IPS-20b (cell line): ENCODE data around the gene MET.

Experiments used
- H3K27ac ChIP-seq: one replicate; pipeline ENCODE4 v1.5.1; 2013; ENCODE audit warnings: low read length
- H3K27me3 ChIP-seq: 2 replicates; pipeline ENCODE4 v1.6.1; 2013; ENCODE audit warnings: mild to moderate bottlenecking, low read length, inconsistent platforms; ENCODE audit not compliant: insufficient read depth
- H3K36me3 ChIP-seq: 2 replicates; pipeline ENCODE4 v1.6.1; 2013; ENCODE audit warnings: low read depth, mild to moderate bottlenecking, inconsistent platforms, low read length, moderate library complexity; ENCODE audit not compliant: insufficient read depth
- H3K4me1 ChIP-seq: 2 replicates; pipeline ENCODE4 v1.6.1; 2013; ENCODE audit warnings: mild to moderate bottlenecking, control low read depth, inconsistent platforms, low read length, moderate library complexity; ENCODE audit not compliant: insufficient read depth
- H3K4me3 ChIP-seq: 2 replicates; pipeline ENCODE4 v1.5.1; 2013; ENCODE audit warnings: mild to moderate bottlenecking, low read length, inconsistent platforms
- H3K9ac ChIP-seq: 2 replicates; pipeline ENCODE4 v1.6.1; 2013; ENCODE audit warnings: low read depth, mild to moderate bottlenecking, inconsistent platforms, low read length, moderate library complexity
- H3K9me3 ChIP-seq: 2 replicates; pipeline ENCODE4 v1.6.1; 2013; ENCODE audit warnings: mild to moderate bottlenecking, low read depth, low read length, inconsistent platforms; ENCODE audit not compliant: insufficient read depth

MET gene

DNA sequence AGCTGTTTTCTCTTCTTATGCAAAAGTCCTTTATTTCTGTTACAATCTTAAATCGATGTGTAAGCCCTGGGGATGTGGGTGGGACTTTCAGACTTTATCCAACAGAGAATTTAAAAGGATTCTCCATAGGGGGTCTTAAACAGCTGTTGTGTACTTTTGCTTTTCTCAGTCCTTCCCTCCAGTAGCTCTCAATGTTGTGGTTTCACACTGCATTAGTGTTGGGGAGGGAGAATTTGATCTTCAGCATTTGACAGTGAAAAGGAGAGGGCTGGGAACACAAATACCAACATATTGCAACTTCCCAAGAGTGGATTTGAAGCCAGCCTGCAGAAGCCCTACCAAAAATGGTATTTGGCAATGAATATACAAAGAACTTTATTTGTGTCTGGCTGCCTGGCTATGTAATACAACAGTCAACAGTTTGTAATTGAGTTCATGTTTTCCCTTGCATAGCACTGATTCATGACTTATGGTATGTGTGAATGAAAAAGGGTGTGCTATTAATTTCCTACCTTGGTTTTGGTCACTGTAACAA lies 110.2 kb downstream of the MET start:
- no peak overlapping the region for H3K27ac ChIP-seq
- H3K9me3 ChIP-seq = no peaks in the 10 kb centered on the region
- H3K27me3 ChIP-seq = peaks cover 34% of the 10 kb centered on the region; the same call in 1 of the 2 replicates
- H3K4me3 ChIP-seq = peak overlapping the region; percentile 23
- H3K9ac ChIP-seq = no peak overlapping the region
- H3K4me1 ChIP-seq = peaks cover 32% of the 10 kb centered on the region
- H3K36me3 ChIP-seq = no peaks in the 10 kb centered on the region

DNA sequence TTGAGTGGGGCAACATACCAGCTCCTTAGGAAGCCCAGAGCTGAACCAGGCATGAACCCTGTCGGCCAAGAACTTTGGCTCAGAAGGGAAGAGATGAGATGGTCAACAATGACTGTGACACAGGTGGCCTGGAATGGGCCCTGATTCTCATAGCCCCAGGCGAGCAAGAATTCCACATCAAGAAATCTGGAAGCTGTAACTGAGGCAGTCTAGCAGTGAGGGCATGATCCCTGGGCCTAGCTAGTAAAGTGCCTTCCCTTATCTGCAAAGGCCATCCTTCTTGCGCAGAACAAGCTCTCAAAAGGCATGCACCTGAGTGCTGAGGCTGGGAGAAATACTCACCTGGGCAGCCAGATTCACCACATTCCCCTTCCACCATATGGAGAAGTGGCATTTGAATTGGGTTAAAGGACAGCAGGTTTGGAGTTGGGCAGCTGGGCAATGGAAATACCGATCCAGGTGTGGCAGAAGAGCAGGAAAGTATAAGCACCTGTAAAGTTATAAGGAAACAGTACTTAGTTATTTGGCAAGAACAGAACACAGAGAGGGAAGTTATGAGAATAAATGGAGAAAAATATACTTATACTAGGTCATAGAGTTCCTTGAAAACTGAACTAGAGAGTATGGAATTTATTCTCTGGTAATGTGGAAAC lies 111.8 kb downstream of the MET start:
- Histone ChIP-seq H3K9ac (no peak overlapping the region), H3K27me3 (peaks cover 25% of the 10 kb centered on the region; the same call in 1 of the 2 replicates), H3K27ac (no peak overlapping the region), H3K4me3 (no peak overlapping the region), H3K9me3 (no peaks in the 10 kb centered on the region), H3K4me1 (peaks cover 32% of the 10 kb centered on the region), H3K36me3 (no peaks in the 10 kb centered on the region)

DNA sequence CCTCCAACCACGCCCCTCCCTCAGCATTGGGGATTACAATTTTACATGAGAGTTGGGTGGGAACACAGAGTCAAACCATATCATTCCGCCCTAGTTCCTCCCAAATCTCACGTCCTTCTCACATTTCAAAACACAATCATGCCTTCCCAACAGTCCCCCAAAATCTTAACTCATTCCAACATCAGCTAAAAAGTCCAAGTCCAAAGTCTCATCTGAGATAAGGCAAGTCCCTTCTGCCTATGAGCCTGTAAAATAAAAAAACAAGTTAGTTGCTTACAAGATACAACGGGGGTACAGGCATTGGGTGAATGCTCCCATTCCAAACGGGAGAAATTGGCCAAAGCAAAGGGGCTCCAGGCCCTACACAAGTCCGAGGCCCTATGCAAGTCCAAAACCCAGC lies 112.7 kb downstream of the MET start:
- no peak overlapping the region for H3K4me3 ChIP-seq
- H3K9me3 ChIP-seq = no peaks in the 10 kb centered on the region
- H3K36me3 ChIP-seq = no peaks in the 10 kb centered on the region
- H3K4me1 ChIP-seq = peaks cover 32% of the 10 kb centered on the region
- no peak overlapping the region for H3K9ac ChIP-seq
- H3K27ac ChIP-seq = no peak overlapping the region
- peaks cover 18% of the 10 kb centered on the region; the same call in 1 of the 2 replicates for H3K27me3 ChIP-seq

DNA sequence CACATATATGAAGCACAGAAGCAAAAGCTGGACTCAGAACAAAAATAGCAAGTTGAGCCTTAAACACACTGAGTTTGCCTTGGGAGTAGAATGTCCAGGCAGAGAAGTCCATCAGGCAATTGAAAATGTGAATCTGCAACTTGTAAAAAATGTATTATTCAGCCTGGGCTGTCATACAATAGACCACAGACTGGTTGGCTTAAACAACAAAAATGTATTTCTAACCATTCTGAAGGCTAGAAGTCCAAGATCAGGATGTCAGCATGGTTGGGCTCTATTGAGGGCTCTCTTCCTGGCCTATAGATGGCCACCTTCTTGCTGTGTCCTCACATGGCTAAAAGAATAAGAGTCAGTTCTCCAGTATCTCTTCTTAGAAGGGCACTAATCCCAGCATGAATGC lies 113.8 kb downstream of the MET start:
- H3K4me3 ChIP-seq = no peak overlapping the region
- no peaks in the 10 kb centered on the region for H3K9me3 ChIP-seq
- H3K27ac ChIP-seq = no peak overlapping the region
- peaks cover 7% of the 10 kb centered on the region; the same call in 1 of the 2 replicates for H3K27me3 ChIP-seq
- H3K36me3 ChIP-seq = no peaks in the 10 kb centered on the region
- H3K9ac ChIP-seq = no peak overlapping the region
- peaks cover 27% of the 10 kb centered on the region for H3K4me1 ChIP-seq

DNA sequence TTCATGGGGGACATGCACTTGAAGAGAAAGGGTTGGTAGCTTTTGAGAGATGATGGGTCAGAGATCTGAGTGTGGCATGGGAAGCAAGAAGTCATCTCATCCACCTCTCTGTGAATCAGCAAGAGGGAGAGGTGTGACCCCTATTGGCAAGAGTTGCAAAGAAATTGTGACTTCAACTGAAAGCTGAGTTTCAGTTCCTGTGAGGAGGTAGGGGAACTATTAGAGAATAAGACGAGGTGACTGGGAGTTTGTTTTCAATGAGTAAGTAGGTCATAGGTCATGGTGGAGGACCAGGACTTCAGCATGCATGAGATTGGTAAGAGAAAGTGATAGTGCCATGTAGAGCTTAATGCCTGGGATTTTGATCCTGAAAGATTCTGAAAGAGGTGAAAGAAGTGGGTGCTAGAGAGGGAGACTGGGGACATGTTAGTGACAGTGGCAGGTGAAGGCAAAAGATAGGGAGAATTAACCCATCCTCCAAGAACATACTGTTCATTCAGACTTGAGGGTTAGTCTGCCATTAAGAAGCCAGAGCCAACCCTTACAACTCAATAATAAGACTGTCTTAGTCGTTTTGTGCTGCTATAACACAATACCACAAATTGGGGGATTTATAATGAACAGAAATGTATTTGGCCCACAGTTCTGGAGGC lies 114.9 kb downstream of the MET start:
- H3K4me3 ChIP-seq = no peak overlapping the region
- no peak overlapping the region for H3K9ac ChIP-seq
- H3K36me3 ChIP-seq = no peaks in the 10 kb centered on the region
- no peaks in the 10 kb centered on the region for H3K9me3 ChIP-seq
- no peak overlapping the region for H3K27ac ChIP-seq
- H3K4me1 ChIP-seq = peaks cover 18% of the 10 kb centered on the region
- peaks cover 7% of the 10 kb centered on the region; the same call in 1 of the 2 replicates for H3K27me3 ChIP-seq

DNA sequence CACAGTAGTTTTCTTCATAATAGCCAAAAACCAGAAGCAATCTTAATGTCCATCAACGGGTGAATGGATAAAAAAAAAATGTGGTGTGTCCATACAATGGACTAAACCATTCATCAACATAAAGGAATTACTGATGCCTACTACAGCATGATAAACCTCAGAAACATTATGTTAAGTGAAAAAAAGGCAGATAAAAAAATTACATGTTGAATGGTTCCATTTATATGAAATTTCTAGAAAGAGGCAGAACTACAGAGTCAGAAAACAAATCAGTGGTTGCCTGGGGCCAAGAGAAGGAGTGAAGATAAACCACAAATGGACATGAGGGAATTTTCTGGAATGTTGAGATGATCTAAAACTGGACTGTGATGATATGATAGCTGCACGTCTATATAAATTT lies 115.9 kb downstream of the MET start:
- no peak overlapping the region for H3K9ac ChIP-seq
- no peak overlapping the region for H3K4me3 ChIP-seq
- H3K27ac ChIP-seq = no peak overlapping the region
- H3K36me3 ChIP-seq = no peaks in the 10 kb centered on the region
- H3K9me3 ChIP-seq = no peaks in the 10 kb centered on the region
- H3K27me3 ChIP-seq = peaks cover 7% of the 10 kb centered on the region; the same call in 1 of the 2 replicates
- H3K4me1 ChIP-seq = peaks cover 8% of the 10 kb centered on the region

DNA sequence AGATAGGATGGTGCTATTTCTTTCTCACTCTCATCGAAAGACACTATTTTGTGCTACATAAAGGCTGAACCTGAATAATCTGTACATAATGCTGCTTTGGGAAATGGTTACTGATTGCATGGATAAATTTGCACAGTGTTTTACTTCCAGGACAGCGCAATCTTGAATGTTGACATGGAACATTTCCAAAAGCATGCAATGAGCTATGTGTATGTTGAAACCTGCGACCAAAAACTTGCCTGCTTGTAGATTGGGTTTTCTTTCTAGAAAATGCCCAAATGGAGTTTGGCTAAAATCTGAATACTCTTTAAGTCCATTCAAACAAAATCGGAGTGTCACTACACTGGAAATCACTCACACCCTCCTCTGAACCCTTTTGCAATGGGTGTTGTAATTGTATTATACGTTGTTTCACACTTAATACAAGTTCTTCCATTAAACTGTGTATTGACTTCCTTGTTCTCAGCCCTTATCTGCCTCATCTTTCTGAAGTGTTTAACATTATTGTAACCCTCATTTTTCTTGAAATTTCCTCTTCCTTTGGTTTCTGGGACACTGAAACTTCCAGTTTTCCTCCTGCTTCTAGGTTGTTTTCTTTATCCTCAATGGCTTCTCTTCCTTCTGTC lies 116.7 kb downstream of the MET start:
- Histone ChIP-seq H3K27me3 (peaks cover 4% of the 10 kb centered on the region; the same call in 1 of the 2 replicates), H3K4me1 (peaks cover under 1% of the 10 kb centered on the region; the same call in 1 of the 2 replicates), H3K27ac (no peak overlapping the region), H3K4me3 (no peak overlapping the region), H3K36me3 (no peaks in the 10 kb centered on the region), H3K9me3 (no peaks in the 10 kb centered on the region), H3K9ac (no peak overlapping the region)

DNA sequence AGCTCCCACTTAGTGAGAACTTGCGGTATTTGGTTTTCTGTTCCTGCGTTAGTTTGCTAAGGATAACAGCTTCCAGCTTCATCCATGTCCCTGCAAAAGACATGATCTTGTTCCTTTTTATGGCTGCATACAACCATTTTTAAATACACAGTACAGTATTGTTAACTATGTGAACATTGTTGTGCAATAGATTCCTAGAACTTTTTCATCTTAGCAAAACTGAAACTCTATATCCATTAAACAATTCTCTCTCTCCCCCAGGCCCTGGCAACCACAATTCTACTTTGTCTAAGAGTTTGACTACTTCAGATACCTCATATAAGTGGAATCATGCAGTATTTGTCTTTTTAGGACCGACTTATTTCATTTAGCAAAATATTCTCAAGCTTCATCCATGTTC lies 118.0 kb downstream of the MET start:
- H3K27me3 ChIP-seq = no peaks in the 10 kb centered on the region; the same call in 1 of the 2 replicates

DNA sequence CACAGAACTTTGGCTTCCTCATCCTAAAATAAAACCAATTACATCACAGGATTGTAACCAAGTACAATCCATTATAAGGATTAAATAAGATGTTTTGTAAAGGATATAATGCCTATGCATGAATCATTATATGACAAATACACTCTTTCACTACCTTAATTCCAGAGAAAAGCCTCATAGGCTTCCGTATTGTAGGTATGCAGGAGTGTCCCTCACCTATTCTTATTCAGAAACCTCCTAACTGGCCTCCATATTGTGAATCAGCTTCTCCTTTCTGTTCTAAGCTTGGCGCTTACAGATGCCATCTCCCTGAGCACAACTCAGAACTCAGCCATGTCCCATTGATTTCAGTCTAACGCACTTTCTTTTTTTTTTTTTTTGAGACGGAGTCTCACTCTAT lies 120.8 kb downstream of the MET start:
- H3K4me1 ChIP-seq = no peaks in the 10 kb centered on the region
- H3K36me3 ChIP-seq = no peaks in the 10 kb centered on the region
- no peaks in the 10 kb centered on the region; the same call in 1 of the 2 replicates for H3K27me3 ChIP-seq
- no peak overlapping the region for H3K9ac ChIP-seq
- no peaks in the 10 kb centered on the region for H3K9me3 ChIP-seq
- no peak overlapping the region for H3K27ac ChIP-seq
- no peak overlapping the region for H3K4me3 ChIP-seq

More for the DNA sequence above, 118.0 kb downstream of the MET start:
- H3K9me3 ChIP-seq = no peaks in the 10 kb centered on the region
- no peak overlapping the region for H3K9ac ChIP-seq
- H3K4me1 ChIP-seq = no peaks in the 10 kb centered on the region
- no peaks in the 10 kb centered on the region for H3K36me3 ChIP-seq
- H3K4me3 ChIP-seq = no peak overlapping the region
- no peak overlapping the region for H3K27ac ChIP-seq

DNA sequence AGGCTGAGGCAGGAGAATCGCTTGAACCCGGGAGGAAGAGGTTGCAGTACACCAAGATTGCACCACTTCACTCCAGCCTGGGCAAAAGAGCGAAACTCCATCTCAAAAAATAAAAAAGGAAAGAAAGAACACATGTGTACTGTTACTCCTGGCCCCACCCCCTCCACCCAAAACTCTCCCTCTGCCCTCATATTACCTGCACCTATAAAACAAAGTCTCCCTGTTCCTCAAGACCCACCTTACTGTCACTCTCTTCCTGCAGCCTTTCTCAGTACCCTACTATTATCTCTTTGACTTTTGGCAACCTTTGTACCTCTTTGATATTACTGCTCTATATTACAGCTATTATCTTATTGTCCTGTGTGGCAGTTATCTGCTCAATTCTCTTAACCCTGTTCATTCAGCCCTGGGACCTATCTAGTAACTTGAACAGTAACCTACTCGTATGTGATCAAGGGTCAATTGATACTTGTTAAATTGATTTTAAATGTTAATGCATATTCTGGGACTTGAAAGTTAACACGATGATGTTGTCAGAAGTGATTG lies 121.9 kb downstream of the MET start:
- H3K9ac ChIP-seq = no peak overlapping the region
- no peaks in the 10 kb centered on the region for H3K9me3 ChIP-seq
- H3K36me3 ChIP-seq = no peaks in the 10 kb centered on the region
- no peak overlapping the region for H3K4me3 ChIP-seq
- H3K4me1 ChIP-seq = no peaks in the 10 kb centered on the region
- no peaks in the 10 kb centered on the region; the same call in 1 of the 2 replicates for H3K27me3 ChIP-seq
- no peak overlapping the region for H3K27ac ChIP-seq

DNA sequence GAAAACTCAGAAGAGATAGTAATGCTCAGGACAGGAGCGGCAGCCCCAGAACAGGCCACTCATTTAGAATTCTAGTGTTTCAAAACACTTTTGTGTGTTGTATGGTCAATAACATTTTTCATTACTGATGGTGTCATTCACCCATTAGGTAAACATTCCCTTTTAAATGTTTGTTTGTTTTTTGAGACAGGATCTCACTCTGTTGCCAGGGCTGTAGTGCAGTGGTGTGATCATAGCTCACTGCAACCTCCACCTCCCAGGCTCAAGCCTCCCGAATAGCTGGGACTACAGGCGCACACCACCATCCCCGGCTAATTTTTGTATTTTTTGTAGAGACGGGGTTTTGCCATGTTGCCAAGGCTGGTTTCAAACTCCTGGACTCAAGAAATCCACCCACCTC lies 124.5 kb downstream of the MET start:
- H3K27ac ChIP-seq = no peak overlapping the region
- no peaks in the 10 kb centered on the region for H3K27me3 ChIP-seq
- no peak overlapping the region for H3K4me3 ChIP-seq
- no peaks in the 10 kb centered on the region for H3K4me1 ChIP-seq
- no peak overlapping the region for H3K9ac ChIP-seq
- no peaks in the 10 kb centered on the region for H3K36me3 ChIP-seq
- no peaks in the 10 kb centered on the region for H3K9me3 ChIP-seq
